MM.1S (cell line): Measurements from ENCODE around the gene BMS1.

ENCODE experiments used
- EZH2 ChIP-seq: fragments of 300-600 bp; sonication (generic); optimal IDR thresholded peaks from 2 replicates; pipeline ENCODE3; 2017; ENCODE audit warnings: low read depth, mild to moderate bottlenecking, antibody characterized with exemption, low read length, mixed read lengths
- EZH2phosphoT487 ChIP-seq: fragments of 300-600 bp; sonication (generic); IDR thresholded peaks from 2 replicates; pipeline ENCODE4 v1.6.1; 2018; ENCODE audit warnings: antibody characterized with exemption, low read length
- TF ChIP-seq, protein P1 (sequence below): fragments of 300-600 bp; sonication (generic); IDR thresholded peaks from 2 replicates; pipeline ENCODE4 v1.5.1; 2016; ENCODE audit warnings: antibody characterized with exemption, low read length, mixed read lengths

DNA sequence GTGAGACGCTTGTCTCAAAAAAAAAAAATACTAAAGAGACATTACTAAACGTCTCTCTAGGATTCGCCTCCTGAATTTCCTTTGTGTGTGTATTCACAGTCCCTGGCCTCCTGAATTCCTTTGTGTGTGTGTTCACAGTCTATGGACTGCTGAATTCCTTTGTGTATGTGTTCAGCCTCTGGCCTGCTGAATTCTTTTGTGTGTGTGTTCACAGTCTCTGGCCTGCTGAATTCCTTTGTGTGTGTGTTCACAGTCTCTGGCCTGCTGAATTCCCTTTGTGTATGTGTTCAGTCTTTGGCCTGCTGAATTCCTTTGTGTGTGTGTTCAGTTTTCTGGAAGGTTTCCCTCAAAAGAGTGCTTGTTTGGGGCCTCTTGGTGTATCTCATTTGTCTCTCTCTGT, 8.2 kb downstream of the BMS1 start:
- TF ChIP-seq, protein P1, sequence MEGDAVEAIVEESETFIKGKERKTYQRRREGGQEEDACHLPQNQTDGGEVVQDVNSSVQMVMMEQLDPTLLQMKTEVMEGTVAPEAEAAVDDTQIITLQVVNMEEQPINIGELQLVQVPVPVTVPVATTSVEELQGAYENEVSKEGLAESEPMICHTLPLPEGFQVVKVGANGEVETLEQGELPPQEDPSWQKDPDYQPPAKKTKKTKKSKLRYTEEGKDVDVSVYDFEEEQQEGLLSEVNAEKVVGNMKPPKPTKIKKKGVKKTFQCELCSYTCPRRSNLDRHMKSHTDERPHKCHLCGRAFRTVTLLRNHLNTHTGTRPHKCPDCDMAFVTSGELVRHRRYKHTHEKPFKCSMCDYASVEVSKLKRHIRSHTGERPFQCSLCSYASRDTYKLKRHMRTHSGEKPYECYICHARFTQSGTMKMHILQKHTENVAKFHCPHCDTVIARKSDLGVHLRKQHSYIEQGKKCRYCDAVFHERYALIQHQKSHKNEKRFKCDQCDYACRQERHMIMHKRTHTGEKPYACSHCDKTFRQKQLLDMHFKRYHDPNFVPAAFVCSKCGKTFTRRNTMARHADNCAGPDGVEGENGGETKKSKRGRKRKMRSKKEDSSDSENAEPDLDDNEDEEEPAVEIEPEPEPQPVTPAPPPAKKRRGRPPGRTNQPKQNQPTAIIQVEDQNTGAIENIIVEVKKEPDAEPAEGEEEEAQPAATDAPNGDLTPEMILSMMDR, result no peak
- TF ChIP-seq EZH2, result no peak
- TF ChIP-seq EZH2phosphoT487, result no peak
